HL-60/S4 (cell line): ENCODE measurements around the gene USP48.

Experiments
- in situ Hi-C: fragments of 300-500 bp; cut with MboI; formaldehyde crosslinking; loops from 2 replicates; pipeline ENCODE4 v1.14.3; 2022; ENCODE audit warnings: low sequenced_read_pairs

USP48 gene

DNA sequence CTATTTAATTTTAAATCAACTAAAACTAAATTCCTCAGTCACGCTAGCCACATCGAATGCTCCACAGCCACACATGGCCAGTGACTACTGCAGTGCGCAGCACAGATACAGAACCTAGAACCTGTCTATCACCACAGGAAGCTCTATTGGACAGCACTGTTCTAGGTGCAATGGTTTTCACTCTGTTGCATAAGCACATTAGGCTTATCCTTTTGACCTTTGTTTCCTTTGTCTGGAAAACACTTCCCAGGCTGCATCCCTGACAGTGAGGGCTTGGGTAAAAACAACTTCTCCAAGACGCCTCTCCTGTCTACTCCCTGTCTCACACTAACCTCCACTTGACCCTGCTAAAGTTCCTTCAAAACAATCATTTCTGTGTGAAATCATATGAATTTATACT is 80.2 kb downstream of the USP48 start:
- in situ Hi-C loops = no loop called here

DNA sequence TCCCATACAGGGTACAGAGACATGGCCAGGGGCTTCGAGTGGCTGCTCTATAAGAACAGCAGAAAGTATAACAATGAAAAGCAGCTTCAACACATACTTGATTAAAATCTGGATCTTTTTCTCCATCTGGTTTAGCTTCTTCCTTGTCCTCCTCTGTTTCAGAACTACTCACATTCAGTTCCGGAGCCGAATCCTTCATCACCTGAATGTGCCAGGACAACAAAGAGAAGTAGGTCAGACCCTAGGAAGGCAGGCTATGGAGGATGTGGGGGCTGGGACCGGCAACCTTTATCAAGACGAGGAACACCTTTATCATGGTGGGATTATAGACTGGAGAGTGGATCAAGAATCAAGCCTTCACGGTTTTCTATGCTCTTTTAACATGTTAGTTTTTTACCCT is 81.5 kb downstream of the USP48 start:
- in situ Hi-C loops = no loop called here

DNA sequence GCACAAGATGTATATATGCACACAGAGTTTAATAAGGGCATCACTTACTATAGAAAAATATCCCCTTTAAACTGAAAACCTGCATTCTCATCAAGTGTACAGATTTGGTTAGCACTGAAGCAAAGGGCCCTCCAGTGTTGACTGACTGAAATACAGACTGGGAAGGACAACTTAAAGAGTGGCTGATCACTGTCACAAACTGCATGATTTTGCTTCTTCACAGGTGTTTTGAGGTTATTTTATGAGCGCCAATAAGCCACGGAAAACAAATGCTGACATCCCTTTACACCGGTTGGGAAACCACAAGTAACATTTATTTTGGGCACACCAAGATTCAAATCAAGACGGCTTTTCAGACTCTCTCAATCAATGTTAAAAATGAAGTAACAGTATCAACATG is 82.9 kb downstream of the USP48 start:
- in situ Hi-C loops = no loop called here

DNA sequence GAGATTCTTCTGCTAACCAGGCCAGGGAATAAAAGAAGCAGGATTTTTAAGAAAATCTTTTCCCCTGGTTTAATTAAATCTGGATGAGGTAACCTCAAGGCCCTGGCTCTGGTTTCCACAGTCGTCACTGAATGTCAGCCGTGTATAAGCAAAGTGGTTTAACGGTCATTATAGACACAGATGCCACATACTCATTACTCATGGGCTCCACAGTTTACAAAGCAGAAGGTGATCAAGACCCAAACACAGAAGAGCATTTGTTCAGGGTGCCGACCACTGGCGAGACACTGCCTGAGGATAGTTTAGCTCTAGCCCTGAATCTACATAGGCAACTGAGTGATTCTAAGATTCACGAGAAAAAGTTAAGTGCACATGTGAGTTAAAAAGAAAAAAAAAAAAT is 86.0 kb downstream of the USP48 start:
- in situ Hi-C loops = no loop called here

DNA sequence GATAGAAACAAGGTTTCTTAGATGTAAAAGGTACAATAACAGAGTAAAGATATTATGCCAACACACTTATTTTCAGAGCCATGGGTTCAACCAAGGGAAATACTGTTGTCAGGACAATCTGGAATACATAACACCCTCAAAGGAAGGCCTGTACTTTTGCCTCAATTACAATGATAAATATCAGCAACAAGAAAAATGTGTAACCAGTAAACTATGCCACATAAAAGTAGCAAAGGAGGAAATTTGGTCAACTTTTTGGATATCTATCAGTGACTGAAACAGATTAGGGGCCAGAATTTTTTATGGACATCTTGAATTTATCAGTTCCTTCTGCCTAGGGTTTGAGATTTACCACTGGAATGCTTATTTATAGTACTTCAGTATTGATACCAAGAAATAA is 89.2 kb downstream of the USP48 start:
- in situ Hi-C loops = no loop called here

DNA sequence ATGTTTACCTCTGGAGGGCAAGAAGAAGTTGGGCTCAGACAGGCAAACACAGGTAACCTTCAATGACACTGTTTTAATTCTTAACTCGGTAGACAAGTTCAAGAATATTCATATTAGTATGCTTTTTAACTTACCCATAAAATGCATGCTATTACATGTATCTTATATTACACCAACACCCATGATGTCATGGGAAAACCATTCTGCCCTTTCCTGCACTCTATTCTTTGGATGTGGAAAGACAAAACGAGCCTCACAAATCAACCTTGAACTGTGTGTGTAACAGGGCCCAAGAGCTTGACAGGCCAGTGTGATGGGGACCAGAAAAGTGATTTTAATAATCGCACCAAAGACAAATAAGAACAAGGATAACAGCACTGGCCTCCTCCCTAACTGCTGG is 91.2 kb downstream of the USP48 start:
- in situ Hi-C loops = no loop called here

DNA sequence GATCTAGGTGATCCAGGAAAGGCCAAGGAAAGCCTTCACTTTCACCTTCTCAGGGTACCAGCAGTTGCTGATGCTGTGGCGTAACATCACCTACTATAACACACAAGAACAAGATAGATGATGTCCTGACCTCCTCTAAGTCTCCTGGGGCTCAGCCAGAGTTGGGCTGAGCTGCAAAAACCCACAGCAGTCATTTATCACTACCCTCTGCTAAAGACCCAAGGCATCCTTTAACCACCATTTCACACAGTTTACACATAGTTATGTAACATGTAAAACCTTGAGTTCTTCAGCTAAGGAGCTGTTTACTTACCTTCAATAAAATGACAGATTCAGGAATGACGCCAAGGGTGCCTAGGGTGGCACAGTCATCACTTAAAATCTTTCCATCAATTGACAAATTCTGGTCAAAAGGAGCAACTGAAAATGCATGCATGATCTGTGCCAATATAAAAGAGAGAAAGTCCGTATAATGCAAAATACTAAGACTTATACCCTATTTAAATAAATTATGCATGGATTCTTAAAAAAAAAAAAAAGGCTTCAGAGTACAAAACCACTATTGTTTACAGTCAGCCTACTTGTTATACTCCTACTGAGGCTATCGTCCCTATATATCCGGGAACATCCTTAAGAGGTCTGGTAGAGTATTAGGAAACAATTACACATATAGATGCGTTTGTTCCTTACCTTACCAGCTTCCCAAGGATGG is 93.1 kb downstream of the USP48 start:
- in situ Hi-C loops = no loop called here

DNA sequence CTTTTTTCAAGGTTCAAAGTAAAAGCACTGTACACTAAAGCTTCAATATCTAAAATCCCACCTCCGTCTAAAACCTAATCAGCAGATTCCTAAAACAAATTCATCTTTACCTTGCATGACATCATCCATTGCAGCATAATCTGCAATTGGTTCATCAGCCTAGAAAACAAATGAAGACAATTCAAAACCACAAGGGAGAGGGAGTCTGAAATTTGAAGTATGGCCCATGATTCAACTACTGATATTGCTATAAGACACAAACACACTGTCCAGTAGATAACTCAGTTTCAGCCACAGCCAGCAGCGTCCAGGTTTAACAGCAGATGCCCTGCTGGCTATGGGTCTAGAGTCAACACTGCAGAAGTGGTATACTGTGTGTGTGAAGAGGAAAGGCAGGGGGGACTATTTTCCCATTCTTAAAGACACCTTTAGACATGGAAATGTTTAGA is 95.8 kb downstream of the USP48 start:
- in situ Hi-C loops = no loop called here

DNA sequence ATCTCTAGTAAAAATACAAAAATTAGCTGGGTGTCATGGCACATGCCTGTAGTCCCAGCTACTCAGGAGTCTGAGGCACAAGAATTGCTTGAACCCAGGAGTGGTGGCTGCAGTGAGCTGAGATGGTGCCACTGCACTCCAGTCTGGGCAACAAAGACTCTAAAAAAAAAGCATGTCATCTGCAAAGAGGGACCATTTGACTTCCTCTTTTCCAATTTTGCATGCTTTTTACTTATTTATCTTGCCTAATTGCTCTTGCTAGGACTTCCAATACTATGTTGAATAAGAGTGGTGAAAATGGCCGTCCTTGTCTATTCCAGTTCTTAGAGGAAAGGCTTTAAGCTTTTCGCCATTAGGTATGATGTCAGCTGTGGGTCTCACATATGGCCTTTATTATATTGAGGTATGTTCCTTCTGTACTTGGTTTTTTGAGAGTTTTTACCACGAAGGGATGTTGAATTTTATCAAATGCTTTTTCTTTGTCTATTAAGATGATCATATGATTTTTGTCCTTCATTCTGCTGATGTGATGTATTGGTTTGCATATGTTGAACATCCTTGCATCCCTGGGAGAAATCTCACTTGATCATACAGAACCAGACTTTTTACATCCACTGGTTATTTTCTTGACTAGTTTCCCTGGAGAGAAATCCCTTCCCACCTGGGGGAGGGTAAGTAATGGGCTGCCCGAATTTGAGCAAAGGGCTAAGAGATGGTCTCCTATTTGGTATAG is 96.8 kb downstream of the USP48 start:
- in situ Hi-C loops = no loop called here

DNA sequence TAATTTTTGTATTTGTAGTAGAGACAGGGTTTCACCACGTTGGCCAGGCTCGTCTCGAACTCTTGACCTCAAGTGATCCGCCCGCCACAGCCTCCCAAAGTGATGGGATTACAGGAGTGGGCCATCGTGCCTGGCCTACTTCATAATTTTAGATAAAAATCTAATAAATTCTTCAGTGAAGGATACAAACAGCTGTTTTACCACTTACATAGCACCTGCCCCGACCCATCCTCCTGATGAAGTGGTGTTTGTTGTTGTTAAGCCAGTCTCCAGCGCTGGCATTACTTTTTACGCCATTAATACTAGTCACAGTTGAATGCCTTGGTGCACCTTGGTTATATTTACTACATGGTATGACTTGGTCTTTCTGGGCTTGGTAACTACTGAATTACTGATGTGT is 101.5 kb downstream of the USP48 start:
- in situ Hi-C loops = no loop called here

DNA sequence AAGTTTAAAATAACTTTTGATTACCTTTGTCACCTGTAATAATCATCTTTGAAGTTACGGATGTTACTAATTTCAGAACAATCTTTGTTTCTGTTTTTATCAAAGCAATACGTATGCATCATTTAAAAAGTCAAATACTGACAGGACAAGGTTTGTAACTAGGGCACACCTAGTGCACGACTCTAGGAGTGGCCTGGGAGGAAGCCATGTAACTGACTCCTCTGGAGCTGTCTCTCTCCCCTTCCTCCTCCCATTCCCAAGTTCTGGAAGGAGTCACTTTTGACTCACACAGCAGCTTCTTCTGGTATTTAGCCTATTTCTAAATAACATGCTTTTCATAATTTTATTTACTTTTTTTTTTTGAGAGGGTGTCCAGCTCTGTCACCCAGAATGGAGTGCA is 102.0 kb downstream of the USP48 start:
- in situ Hi-C loops = no loop called here

DNA sequence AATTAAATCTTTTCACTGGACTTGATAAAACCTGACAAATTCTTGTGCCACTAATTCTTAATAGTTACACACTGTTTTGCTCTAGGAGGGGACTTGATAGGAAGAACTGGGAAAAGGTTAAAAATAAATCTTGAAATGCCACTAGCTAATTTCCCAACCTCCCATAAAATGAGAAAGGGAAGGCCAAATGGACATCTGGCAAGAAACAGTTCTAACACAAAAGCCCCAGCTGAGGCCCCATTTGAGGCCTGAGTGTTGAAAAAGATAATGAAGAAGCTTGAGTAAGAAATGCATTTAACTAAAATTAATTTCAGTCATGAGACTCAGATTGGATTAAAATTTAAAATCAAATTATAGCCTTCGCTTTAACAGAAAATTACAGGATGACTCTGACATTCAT is 102.6 kb downstream of the USP48 start:
- in situ Hi-C loops = no loop called here

DNA sequence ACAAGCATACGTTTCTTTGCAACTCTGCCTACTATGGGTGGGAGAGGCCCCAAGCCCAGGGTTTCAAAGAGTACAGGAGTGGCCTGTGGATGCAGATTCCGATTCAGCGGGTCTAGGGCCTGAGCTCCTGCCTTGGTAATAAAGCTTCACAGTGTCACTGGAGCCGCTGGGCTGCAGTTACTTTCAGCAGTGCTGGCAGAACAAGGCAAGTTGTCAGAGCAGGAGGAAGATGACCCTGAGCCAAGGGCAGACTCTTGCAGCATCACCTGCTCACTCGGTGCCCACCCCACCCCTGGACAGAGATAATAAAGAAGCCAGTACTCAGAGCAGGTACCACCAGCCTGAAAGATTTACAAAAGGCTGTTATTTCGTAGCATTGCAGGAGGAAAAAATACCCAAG is 105.8 kb downstream of the USP48 start:
- in situ Hi-C loops = no loop called here

DNA sequence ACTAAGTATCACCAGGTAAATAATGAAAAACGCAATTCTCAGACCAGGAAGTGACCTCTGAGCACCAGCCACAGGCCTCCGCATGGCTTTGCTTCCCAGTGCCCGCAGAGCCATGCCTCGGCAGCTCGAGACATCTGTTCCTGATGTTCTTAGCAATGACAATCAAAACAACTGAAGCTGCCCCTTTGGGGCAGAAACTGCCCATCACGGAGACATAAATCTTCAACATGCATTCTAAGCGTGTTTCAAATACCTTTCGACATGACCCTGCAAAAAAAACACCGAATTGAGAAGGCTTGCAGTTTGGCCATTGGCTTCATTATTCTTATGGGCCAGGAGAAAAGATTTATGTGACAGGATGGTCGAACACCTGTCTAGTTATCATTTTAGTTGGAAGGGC is 108.0 kb downstream of the USP48 start:
- in situ Hi-C loops = loop anchor here (25.0 kb wide), 1 partner anchor 287 kb away; no protein-coding TSS in a partner anchor

DNA sequence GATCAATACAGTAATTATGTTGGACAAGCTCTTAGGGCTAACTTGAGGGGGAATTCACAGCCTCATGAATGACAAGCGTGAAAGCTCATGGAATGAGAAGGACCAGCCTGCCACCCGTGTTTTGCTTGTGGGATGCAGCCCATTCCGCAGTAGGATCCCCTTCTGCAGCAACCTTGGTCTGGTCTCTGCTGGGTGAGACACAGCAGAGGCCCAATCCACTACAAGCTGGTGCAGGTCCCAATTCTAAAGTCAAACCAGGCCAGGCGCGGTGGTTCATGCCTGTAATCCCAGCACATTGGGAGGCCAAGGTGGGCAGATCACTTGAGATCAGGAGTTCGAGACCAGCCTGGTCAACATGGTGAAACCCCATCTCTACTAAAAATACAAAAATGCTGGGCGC is 109.1 kb downstream of the USP48 start:
- in situ Hi-C loops = loop anchor here (25.0 kb wide), 1 partner anchor 288 kb away; no protein-coding TSS in a partner anchor

DNA sequence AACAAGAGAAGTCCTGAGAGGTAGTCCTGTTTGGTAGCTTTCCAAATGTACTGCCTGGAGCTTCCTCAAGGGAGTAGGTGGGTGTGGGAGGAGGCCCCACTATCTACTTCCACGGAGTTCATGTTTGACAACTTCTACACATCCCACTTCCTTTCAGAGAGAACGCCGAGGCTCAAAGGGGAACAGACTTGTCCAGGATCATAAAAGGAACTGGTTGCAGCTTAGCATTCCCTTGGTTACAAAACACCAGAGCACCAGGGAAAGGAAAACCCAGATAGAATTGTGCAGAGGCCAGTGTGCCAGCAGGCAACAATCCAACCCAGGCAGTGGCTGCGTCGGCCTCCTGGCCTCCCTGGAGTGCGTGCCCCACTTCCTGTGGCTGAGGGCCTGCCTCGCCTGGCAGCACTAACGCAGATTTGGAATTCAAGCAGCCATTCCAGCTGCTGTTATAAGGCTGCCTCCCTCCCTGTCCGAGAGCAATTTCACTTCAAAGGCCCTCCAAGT is 109.6 kb downstream of the USP48 start:
- in situ Hi-C loops = loop anchor here (25.0 kb wide), 1 partner anchor 289 kb away; no protein-coding TSS in a partner anchor

DNA sequence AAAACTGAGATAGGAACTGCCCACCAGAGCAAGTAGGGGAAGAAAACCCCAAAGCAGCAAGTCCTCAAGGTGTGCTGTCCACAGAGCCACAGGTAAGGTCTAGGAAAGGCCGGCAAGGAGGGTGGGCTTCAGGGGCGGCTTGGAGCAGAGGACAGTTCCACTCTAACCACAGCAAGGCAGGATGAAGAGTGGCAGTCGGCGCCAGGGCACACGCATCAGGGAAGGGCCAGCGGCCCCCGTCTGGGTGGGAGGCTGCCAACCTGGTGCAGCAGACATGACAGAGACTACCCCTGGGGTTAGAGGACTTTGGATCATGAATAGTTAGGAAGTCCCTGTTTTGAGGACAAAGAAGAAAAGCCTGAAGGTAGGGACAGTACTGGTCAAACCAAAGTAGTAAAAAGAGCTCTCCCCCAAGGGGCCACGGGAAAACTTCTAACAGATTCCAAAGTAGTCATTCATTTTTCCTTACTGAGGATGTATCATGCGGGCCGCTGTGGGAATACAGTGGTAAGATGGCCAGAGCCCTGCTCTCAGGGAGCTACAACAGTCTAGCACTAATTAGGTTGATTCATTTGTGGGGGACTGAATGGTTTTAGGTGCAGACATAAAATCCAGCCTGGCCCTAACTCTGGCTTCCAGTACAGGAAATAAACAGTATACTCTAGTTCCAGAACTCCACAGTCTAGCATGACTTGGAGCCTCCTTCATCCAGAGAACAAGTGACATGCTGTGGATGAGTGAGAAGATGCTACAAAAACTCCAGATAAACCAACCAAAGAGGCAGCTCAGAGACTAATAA is 110.3 kb downstream of the USP48 start:
- in situ Hi-C loops = loop anchor here (25.0 kb wide), 1 partner anchor 290 kb away; no protein-coding TSS in a partner anchor

DNA sequence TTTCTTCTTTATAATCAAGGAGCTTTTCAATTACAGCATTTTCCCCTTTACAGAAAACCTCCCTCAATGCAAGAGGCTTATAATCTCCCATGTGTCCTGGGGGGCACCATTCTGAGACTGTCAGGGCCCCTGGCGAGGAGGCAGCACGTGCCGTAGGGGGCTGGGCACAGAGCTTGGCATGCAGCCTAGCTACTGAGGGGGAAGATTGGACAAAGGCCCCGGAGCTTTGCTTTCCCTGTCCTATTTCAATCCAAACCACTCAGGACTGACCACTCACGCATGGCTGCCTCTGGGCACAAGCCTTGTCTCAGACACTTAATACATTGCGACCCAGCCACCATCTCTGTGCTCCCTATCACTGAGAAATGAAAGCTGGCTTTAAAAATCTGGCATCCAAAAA is 111.0 kb downstream of the USP48 start:
- in situ Hi-C loops = loop anchor here (25.0 kb wide), 1 partner anchor 290 kb away; no protein-coding TSS in a partner anchor

DNA sequence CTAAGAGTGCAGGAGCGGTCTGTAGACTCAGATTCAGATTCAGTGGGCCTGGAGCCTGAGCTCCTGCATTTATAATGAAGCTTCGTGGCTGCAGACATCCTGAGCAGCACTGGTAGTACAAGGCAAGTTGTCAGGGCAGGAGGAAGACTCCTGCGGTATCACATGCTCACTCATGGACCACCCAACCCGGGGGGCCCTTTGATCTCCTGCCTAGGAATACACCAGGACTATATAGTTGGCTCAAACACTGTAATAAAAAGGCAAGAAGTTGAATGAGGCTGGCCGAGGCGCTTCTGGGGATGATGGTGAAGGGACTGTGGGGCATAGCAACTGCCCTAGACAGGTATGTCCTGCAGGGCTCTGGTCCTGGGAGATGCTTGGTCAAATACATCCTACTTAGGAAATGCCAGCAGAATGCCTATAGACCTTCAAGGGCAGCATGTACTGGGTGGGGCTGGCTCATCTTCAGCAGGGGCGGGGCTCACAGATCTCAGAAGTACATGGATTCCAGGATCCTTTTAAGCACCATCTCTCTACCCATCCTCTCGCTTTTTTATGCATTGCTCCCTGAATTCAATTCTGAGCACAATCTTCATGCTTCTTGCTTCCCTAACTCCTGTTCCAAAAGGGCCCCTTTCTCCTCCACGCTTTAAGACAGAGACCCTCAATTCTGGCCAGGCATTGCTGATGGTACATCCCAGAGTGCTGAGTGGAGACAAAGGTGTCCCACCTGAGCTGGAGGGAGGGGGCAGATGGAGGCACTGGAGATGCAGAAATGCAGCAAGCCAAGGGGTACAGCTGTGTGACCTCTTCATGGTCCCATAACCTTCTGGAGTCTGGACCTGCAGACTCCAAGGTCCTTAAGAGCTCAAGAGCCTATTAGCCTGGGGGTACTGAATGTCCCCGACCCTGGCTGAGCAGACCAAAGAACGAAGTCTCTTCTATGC is 111.7 kb downstream of the USP48 start:
- in situ Hi-C loops = loop anchor here (25.0 kb wide), 1 partner anchor 291 kb away; no protein-coding TSS in a partner anchor
